SK-N-SH treated with all-trans-retinoic acid at 6 μM for 48 hours (cell line): ENCODE measurements around the gene ALPK3.

Experiments
- ARNTL ChIP-seq: fragments of 450-650 bp; formaldehyde crosslinking; IDR thresholded peaks from 2 replicates; pipeline ENCODE4 v1.5.0; 2020; ENCODE audit warnings: low read depth, mild to moderate bottlenecking, moderate library complexity, borderline replicate concordance
- ESRRG ChIP-seq: fragments of 250-450 bp; sonication (Bioruptor Pico); IDR thresholded peaks from 2 replicates; pipeline ENCODE4 v1.6.1; 2021; ENCODE audit warnings: mild to moderate bottlenecking
- OSR1 ChIP-seq: fragments of 250-450 bp; sonication (Bioruptor Pico); IDR thresholded peaks from 2 replicates; pipeline ENCODE4 v1.8.0; 2022; ENCODE audit warnings: moderate library complexity, mild to moderate bottlenecking, inconsistent platforms
- POU6F1 ChIP-seq: fragments of 250-450 bp; sonication (Bioruptor Pico); IDR thresholded peaks from 2 replicates; pipeline ENCODE4 v1.8.0; 2021; ENCODE audit warnings: low read depth, mild to moderate bottlenecking, moderate library complexity, borderline replicate concordance
- SNAI2 ChIP-seq: fragments of 250-450 bp; sonication (Bioruptor Pico); IDR thresholded peaks from 2 replicates; pipeline ENCODE4 v1.5.0; 2020; ENCODE audit warnings: mild to moderate bottlenecking, moderate library complexity
- TSHZ2 ChIP-seq: fragments of 250-450 bp; sonication (Bioruptor Pico); IDR thresholded peaks from 2 replicates; pipeline ENCODE4 v1.5.0; 2020; ENCODE audit warnings: mild to moderate bottlenecking, moderate library complexity
- ZFP3 ChIP-seq: fragments of 250-450 bp; sonication (Bioruptor Pico); IDR thresholded peaks from 2 replicates; pipeline ENCODE4 v1.5.0; 2020; ENCODE audit warnings: mild to moderate bottlenecking, moderate library complexity
- ZFP30 ChIP-seq: fragments of 450-650 bp; formaldehyde crosslinking; IDR thresholded peaks from 2 replicates; pipeline ENCODE4 v1.5.0; 2022; ENCODE audit warnings: mild to moderate bottlenecking, moderate library complexity
- ZNF8 ChIP-seq: fragments of 450-650 bp; formaldehyde crosslinking; IDR thresholded peaks from 2 replicates; pipeline ENCODE4 v1.5.0; 2020; ENCODE audit warnings: mild to moderate bottlenecking, moderate library complexity

GRCh38 chr15:84898761-84899160 is 81.6 kb downstream of the ALPK3 start:
- no peak for TF ChIP-seq SNAI2
- TF ChIP-seq ARNTL, result no peak
- no peak for TF ChIP-seq ZFP30 (CRISPR knock-in tag)
- no peak for TF ChIP-seq ZFP3 (CRISPR knock-in tag)
- TF ChIP-seq ESRRG (CRISPR knock-in tag), result no peak
- no peak for TF ChIP-seq OSR1 (CRISPR knock-in tag)
- TF ChIP-seq ZNF8 (CRISPR knock-in tag), result no peak
- TF ChIP-seq TSHZ2 (CRISPR knock-in tag), result no peak
- no peak for TF ChIP-seq POU6F1 (CRISPR knock-in tag)
